ENCODE data around the gene DEUP1.
"Not testable (repeated sequence)": the region's sequence is repeated elsewhere in the genome, so short reads cannot be mapped to it uniquely, and the experiment has no call there.

GRCh38 chr11:93314399-93314798, 16.1 kb upstream of the DEUP1 start:
- TF ChIP-seq, protein P1, sequence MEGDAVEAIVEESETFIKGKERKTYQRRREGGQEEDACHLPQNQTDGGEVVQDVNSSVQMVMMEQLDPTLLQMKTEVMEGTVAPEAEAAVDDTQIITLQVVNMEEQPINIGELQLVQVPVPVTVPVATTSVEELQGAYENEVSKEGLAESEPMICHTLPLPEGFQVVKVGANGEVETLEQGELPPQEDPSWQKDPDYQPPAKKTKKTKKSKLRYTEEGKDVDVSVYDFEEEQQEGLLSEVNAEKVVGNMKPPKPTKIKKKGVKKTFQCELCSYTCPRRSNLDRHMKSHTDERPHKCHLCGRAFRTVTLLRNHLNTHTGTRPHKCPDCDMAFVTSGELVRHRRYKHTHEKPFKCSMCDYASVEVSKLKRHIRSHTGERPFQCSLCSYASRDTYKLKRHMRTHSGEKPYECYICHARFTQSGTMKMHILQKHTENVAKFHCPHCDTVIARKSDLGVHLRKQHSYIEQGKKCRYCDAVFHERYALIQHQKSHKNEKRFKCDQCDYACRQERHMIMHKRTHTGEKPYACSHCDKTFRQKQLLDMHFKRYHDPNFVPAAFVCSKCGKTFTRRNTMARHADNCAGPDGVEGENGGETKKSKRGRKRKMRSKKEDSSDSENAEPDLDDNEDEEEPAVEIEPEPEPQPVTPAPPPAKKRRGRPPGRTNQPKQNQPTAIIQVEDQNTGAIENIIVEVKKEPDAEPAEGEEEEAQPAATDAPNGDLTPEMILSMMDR (IDR thresholded peaks at IDR 0.05), result not testable (repeated sequence)
- TF ChIP-seq POLR2A (IDR thresholded peaks at IDR 0.05), result not testable (repeated sequence)
